Natural killer cell (primary cell): Measurements from ENCODE around the gene SNTA1. TPM values are rescaled to one million over a fixed set of nuclear protein-coding genes. Genes with fewer than 3 reads are reported as not detected.
A peak's percentile ranks its signal among the peaks of the same experiment; 100 is the strongest.

ENCODE experiments used
- ATAC-seq, 3 donors: fragments of 150-1000 bp in 2 of 3; fragments of 200-7000 bp in 1 of 3; cut with Tn5 transposase; 1 replicate in 1 of 3; 2 replicates in 2 of 3; pipeline ENCODE4 v1.10.0; 2021; ENCODE audit warnings: mild to moderate bottlenecking in 2 of 3, moderate library complexity in 2 of 3
- DNase-seq, 2 donors: peaks; one replicate each; pipeline versions ENCODE4 v3.0.0 to v3.0.0-alpha.2; 2013 to 2021; ENCODE audit warnings: mixed read lengths in 1 of 2
- H3K27ac ChIP-seq: one replicate; pipeline ENCODE4 v1.5.1; 2013; ENCODE audit warnings: mild to moderate bottlenecking, low read length
- H3K27me3 ChIP-seq: one replicate; pipeline ENCODE4 v1.6.1; 2013; ENCODE audit warnings: low read length; ENCODE audit not compliant: control insufficient read depth, insufficient read depth
- H3K36me3 ChIP-seq: one replicate; pipeline ENCODE4 v1.6.1; 2013; ENCODE audit warnings: low read length; ENCODE audit not compliant: control insufficient read depth, insufficient read depth
- H3K4me1 ChIP-seq: one replicate; pipeline ENCODE4 v1.6.1; 2013; ENCODE audit warnings: low read length; ENCODE audit not compliant: control insufficient read depth, insufficient read depth
- H3K4me3 ChIP-seq: one replicate; pipeline ENCODE4 v1.5.1; 2013; ENCODE audit warnings: low read length
- H3K9me3 ChIP-seq: one replicate; pipeline ENCODE4 v1.6.1; 2013; ENCODE audit warnings: low read length; ENCODE audit not compliant: control insufficient read depth, insufficient read depth
- H3K27ac Mint-ChIP-seq, 2 donors: one replicate each; pipeline ENCODE4 v1.8.0; 2022; ENCODE audit warnings: mild to moderate bottlenecking in 2 of 2, mixed read lengths in 2 of 2, moderate library complexity in 1 of 2
- H3K27me3 Mint-ChIP-seq, 2 donors: one replicate each; pipeline ENCODE4 v1.8.0; 2022; ENCODE audit warnings: low read depth in 2 of 2, mixed read lengths in 2 of 2
- H3K36me3 Mint-ChIP-seq: one replicate; pipeline ENCODE4 v1.8.0; 2022; ENCODE audit warnings: mixed read lengths
- H3K4me1 Mint-ChIP-seq, 2 donors: one replicate each; pipeline ENCODE4 v1.8.0; 2022; ENCODE audit warnings: mixed read lengths in 2 of 2
- H3K4me3 Mint-ChIP-seq: one replicate; pipeline ENCODE4 v1.8.0; 2022; ENCODE audit warnings: mild to moderate bottlenecking, moderate library complexity, mixed read lengths
- H3K9me3 Mint-ChIP-seq, 2 donors: one replicate each; pipeline ENCODE4 v1.8.0; 2022; ENCODE audit warnings: mixed read lengths in 2 of 2
- CTCF ChIP-seq: fragments of 200-600 bp; IDR thresholded peaks from one replicate; pipeline ENCODE4 v1.8.0; 2022; ENCODE audit warnings: antibody characterized with exemption
- WGBS: methylation state at CpG from one replicate; pipeline ENCODE4 v1.1.7; 2013; ENCODE audit warnings: missing lambda C conversion rate; ENCODE audit not compliant: insufficient coverage; 5-methylcytosine and 5-hydroxymethylcytosine counted together
- intact Hi-C: fragments of 100-400 bp; cut with micrococcal nuclease; formaldehyde crosslinking; loops from one replicate; pipeline ENCODE4 v1.14.2; 2022
- total RNA-seq, 4 donors: library from RNA; stranded (reverse); fragments of 120-200 nt in 1 of 4; gene quantifications; one replicate each; pipeline versions ENCODE4 v1.2.3 to v1.2.4, GENCODE V29; 2013 to 2022

Gene SNTA1
- total RNA-seq, 3 donors from 2014 or later (not counting 1 experiment from before 2014, with no cell fraction given): 1.2 to 2.4 (median 1.8) TPM

- peak; percentile 77 to 93 for DNase-seq
- H3K4me3 ChIP-seq: peak within 1 kb of the TSS; percentile 93
- no peaks in the 10 kb centered on the region for H3K9me3 Mint-ChIP-seq
- WGBS: under 1% methylated on average over 43 of the region's 43 CpGs
- H3K27ac Mint-ChIP-seq: peak within 1 kb of the TSS; percentile 84 to 95
- no peak for TF ChIP-seq CTCF
- H3K27me3 Mint-ChIP-seq: no peaks in the 10 kb centered on the region
- peak within 1 kb of the TSS; percentile 61 for H3K27ac ChIP-seq
- no peaks in the 10 kb centered on the region for H3K9me3 ChIP-seq
- peaks cover 24% of the 10 kb centered on the region for H3K4me1 ChIP-seq
- no peaks in the 10 kb centered on the region for H3K36me3 Mint-ChIP-seq
- intact Hi-C loops: loop anchor here (1.0 kb wide), 1 partner anchor 32 kb away; no protein-coding TSS in a partner anchor
- H3K36me3 ChIP-seq: peaks cover 4% of the 10 kb centered on the region
- H3K4me1 Mint-ChIP-seq: peaks cover 35 to 49% of the 10 kb centered on the region in 2 donors
- peak within 1 kb of the TSS; percentile 97 for H3K4me3 Mint-ChIP-seq
- no peaks in the 10 kb centered on the region for H3K27me3 ChIP-seq
- ATAC-seq: peak; percentile 97 to 99 (median 99)
These were observed 42.2 kb downstream of the SNTA1 start, which contains the start of gene CDK5RAP1 for GRCh38 chr20:33401184-33401920. Gene CDK5RAP1 (minus strand): TSS chr20:33401519. CDS start chr20:33397064, 4,455 bp downstream.

DNA sequence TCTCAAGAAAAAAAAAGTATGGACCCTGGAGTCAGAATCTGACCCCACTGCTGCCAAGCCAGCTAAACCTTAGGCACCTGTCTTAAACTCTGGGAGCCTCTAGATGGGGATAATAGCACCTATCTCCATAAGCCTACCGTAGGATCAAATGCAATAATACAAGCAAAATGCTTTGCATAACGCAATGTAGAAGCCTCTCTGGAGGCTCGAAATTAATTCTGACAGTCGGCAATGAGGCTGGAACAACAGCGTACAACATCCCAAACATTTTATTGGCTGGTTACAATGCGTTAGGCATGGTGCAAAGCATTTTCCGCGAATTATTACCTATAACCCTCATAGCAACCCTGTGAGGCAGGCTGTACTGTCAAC lies 42.8 kb downstream of the SNTA1 start:
- H3K27me3 Mint-ChIP-seq: no peaks in the 10 kb centered on the region
- TF ChIP-seq CTCF: no peak
- no peaks in the 10 kb centered on the region for H3K36me3 Mint-ChIP-seq
- Histone ChIP-seq H3K27me3 (no peaks in the 10 kb centered on the region), H3K27ac (peak overlapping the region; percentile 61), H3K4me1 (peaks cover 24% of the 10 kb centered on the region), H3K4me3 (peak overlapping the region; percentile 93), H3K36me3 (peaks cover 8% of the 10 kb centered on the region), H3K9me3 (no peaks in the 10 kb centered on the region)
- intact Hi-C loops: loop anchor here (1.0 kb wide), 1 partner anchor 31 kb away; no protein-coding TSS in a partner anchor
- H3K9me3 Mint-ChIP-seq: no peaks in the 10 kb centered on the region
- H3K4me3 Mint-ChIP-seq: peak overlapping the region; percentile 97
- WGBS: 0% methylated on average over 8 of the region's 8 CpGs
- ATAC-seq: peak in 2 of 3 donors; percentile 1 to 4
- H3K27ac Mint-ChIP-seq: peak overlapping the region; percentile 84 to 95
- H3K4me1 Mint-ChIP-seq: peaks cover 39 to 53% of the 10 kb centered on the region in 2 donors
- DNase-seq: peak in 1 of 2 donors; percentile 38

- ATAC-seq (no peak), DNase-seq (no peak)
- H3K27ac Mint-ChIP-seq: peak overlapping the region in 1 of 2 donors; percentile 95
- Histone ChIP-seq H3K36me3 (peaks cover 11% of the 10 kb centered on the region), H3K27ac (no peak overlapping the region), H3K9me3 (no peaks in the 10 kb centered on the region), H3K27me3 (no peaks in the 10 kb centered on the region), H3K4me3 (no peak overlapping the region), H3K4me1 (peaks cover 24% of the 10 kb centered on the region)
- peak overlapping the region; percentile 97 for H3K4me3 Mint-ChIP-seq
- H3K27me3 Mint-ChIP-seq: no peaks in the 10 kb centered on the region
- H3K4me1 Mint-ChIP-seq: peaks cover 39 to 54% of the 10 kb centered on the region in 2 donors
- no peaks in the 10 kb centered on the region for H3K36me3 Mint-ChIP-seq
- WGBS: 79% methylated on average over 6 of the region's 6 CpGs
- intact Hi-C loops: no loop called here
- TF ChIP-seq CTCF: no peak
- no peaks in the 10 kb centered on the region for H3K9me3 Mint-ChIP-seq
These were observed 43.6 kb downstream of the SNTA1 start for GRCh38 chr20:33399924-33400323.
